ENCODE results near the gene HSP90AB1.

The HSP90AB1 gene

GRCh38 chr6:44292661-44293365 is 45.9 kb downstream of the HSP90AB1 start:
- DNase-seq: no peak

- no peak for DNase-seq
Measured at GRCh38 chr6:44294832-44295791, 48.2 kb downstream of the HSP90AB1 start.

DNA sequence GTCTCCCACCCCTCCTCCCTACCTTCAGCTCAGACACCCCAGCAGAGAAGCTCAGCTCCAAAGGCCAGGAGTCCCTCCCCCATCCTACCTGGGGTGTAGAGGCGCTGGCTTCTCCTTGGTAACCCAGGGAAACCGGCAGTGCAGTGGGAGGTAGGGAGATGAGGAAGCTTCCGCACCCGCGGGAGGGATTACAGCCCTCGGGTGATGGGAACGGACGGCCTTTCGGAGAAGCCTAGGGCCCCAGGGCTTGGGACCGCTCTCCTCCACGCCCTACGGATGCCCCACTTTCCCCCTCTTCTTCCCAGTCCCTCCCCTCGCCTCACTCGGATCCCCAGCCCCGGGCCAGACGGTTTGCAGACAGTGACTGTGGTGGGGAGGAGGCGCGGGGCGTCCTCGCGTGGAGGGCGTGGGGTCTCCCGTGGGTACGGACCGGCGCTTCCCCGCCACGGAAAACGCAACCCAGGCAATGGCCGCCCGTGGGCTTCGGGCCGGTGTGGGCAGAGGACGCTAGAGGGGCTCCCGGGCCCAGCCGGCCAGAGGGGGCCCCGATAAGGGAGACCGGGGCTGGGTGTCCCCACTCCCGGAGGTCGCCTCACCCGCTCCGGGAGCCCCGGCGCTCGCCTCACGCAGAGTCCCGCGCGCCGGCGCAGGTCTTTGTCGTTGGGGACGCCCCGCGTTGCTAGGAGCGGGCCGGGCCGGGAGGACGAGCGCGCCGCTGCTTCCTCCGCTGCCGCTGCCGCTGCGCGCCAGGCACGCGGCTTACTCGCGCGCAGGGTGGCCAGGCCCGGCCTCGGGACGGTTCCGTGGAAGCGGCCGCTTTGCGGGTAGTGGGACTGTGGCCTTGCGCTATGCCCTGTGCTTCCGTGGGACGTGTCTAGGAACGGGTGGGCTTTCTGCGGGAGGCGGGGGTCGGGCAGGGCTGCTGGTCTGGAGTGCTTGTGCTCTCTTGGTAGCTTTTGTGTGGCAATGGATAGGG is 50.5 kb downstream of the HSP90AB1 start:
- DNase-seq: peak; percentile 34

GRCh38 chr6:44298055-44298803 is 51.3 kb downstream of the HSP90AB1 start:
- no peak for DNase-seq

DNA sequence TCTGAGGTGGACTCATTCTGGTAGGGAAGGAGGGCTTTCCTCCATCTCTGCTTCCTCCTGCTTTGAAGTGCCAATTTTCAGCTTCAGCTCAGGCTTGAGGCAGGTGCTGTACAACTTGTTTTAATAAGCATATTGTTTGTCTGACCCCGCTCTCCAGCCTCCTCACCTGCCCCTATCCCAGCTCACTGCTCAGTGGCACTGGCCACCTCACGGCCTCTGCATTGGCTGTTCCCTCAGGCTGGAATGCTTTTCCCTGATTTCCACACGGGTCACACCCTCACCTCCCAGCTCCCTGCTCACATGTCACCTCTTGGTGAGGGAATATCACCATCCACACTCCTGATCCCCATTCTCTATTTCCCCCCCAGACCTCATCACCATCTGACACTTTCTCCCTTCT is 52.0 kb downstream of the HSP90AB1 start:
- no peak for DNase-seq

DNA sequence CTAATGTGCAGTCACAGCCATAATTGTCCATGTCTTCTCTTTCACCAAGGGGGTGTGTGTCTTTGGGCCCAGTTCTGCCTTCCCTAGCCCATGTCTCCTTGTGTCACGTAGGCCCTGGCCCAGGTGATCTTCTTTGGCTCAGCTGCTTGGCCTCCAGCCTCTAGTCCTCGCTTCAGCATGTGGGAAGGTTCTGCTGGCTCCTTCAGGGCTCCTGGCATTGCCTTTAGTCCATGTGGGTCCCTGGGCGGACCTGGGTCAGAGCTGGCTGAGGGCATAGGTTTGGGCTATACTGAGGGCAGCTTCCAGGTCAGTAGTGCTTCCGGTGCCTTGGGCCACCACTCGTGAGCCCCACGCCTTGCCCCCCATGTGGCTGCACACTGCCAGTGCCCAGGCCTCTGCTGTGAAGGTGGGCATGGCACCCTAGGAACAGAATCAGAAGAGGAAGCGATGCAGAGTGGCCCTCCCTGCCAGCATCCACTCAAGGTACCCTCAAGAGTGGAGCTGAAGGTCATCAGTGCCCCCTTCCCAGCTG is 53.5 kb downstream of the HSP90AB1 start:
- DNase-seq: no peak

DNA sequence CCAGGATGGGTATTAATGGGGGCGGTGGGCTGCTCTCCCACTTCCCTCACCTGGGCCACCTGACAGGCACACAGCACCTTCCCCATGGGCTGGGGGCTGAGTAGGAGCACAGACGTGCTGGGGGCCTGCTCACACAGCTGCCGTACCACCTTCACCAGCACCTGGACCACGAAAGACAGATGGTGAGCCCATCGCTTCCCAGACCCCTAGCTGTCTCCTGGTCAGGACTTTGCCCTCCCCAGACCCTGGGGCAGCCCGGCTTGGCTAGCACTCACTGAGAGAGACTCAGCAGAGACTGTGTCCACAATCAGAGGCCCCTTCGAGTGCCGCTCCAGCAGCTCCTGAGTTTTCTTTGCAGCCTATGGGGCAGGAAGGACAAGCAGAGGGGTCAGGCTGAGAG is 54.2 kb downstream of the HSP90AB1 start:
- DNase-seq: no peak

- no peak for DNase-seq
Measured at GRCh38 chr6:44301782-44302564, 55.1 kb downstream of the HSP90AB1 start.

- no peak for DNase-seq
Measured at GRCh38 chr6:44302856-44303255, 56.0 kb downstream of the HSP90AB1 start.

Data from NCI-H1105 treated with DMSO at 0.1 percent for 48 hours (cell line).